ENCODE data around the gene FARP1.

The FARP1 gene

GRCh38 chr13:98370261-98370660 lies 227.4 kb downstream of the FARP1 start:
- no peak for DNase-seq

DNA sequence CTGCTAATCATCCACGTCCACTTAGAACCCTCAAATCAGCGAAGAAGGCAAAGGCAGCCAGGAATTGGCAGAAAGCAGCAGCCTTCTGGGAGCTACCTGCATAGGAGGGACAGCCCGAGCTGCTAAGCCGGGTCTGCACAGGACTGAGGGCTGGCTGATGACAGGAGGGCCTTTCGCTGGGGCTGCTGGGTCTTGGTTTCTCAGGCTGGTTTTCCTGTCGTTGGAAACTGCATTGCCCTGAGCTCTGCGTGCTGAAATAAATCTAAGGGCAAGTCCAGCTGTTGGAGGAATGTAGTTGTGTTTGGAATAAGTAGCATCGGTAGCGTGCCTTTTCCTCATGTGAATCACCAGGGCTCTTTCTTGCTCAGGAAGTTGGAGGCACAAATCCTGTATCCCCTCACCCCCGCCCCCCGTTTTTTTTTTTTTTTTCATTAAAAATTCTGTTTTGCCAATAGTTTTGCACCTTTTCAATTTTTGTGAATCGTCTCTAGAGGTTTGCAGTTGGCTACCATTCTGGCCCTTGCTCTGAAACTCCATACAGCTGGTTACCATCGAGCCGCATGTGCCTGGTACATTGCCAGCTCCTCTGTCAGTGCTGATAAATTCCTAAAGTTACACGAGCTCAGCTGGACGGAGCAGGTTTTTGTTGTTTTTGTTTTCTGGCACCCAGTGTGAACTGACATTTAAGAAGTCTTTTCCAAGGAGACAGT lies 228.1 kb downstream of the FARP1 start:
- no peak for DNase-seq

DNA sequence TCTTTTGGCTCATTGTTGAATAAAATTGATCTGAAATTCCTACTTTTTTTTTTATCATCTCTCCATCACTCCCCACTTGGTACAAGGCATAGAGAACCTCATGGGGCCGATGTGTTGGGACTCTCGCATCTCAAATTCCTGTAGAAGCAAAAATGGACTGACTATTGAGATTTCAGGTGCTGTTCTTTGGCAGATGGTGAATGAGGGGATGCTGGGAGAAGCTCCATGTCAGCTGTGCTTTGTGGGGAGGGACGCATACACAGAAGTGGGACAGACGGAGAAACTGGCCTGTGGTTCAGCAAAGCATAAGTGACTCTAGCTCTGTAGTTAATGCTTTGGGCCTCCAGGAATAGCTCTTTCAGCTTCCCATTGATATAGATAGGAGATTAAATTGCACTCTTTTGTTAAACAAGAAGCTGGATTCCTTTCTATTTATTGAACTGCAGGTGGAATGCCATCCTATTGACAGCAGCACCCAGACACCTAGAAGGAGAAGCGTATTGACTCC lies 228.7 kb downstream of the FARP1 start:
- DNase-seq = no peak

GRCh38 chr13:98372876-98373275 lies 230.0 kb downstream of the FARP1 start:
- DNase-seq = no peak

DNA sequence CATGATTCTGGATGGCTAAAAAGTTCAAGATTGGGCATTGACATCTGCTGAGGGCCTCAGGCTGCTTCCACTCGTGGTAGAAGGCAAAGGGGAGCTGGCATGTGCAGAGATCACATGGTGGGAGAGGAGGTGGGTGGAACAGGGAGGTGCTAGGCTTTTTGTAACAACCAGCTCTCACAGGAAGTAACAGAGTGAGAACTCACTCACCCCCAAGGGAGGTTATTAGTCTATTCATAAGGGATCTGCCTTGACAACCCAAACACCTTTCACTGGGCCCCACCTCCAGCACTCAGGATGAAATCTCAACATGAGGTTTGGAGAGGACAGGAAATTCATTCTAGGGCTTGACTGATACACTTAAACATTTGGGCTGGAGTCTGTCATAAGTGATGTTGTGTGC lies 231.9 kb downstream of the FARP1 start:
- no peak for DNase-seq

DNA sequence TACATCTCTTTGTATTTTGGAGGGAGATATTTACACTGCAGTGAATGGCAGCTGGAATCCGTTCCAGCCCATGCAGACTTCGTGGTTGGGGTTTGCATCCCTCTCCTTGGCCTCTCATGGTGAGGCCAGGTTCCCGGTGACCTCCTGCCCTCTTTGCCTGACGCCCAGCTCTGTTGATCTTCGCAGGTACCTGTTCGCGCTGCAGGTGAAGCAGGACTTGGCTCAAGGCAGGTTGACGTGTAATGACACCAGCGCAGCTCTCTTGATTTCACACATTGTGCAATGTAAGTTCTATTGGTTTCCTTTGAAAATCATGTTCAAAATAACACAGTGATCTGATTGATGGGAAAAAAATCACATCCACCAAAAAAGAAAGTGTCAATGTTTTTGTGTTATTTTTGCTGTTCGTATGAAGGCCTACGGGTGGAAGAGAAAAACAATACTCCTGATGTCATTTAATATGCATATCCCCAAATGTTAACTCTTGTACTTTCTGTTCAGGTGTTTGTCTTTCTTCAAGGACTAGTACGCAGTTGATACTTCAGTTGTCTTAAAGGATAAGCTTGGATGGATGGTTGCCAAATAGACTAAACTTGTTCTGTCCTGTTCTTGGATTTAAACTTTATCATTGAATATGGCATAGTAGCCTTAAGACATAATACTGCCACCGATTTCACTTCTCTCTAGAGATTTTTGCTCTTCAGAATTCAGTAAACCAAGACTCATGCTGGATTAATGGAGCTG lies 234.9 kb downstream of the FARP1 start:
- no peak for DNase-seq

- DNase-seq = no peak
Measured at GRCh38 chr13:98384739-98385138, 241.8 kb downstream of the FARP1 start.

- DNase-seq = no peak
Measured at GRCh38 chr13:98385606-98386005, 242.7 kb downstream of the FARP1 start.

DNA sequence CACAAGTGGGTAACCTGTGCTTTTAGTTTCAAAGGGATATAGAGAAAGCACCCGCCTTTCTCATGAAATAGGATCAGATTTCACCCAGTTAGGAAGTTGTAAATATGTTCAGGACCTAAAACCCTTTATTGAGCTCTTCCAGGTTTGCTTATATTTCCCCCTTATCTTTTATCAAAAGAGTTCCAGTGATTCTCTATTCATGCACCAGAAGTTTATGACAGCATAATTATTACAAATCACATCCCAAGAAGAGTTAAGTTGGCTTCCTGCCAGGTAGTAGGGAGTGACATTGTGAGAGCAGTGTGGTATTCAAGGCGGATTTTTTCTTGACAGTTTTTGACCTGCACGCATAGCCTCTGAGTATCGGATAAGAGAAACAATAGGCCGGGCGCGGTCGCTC lies 243.7 kb downstream of the FARP1 start:
- no peak for DNase-seq

- no peak for DNase-seq
Measured at GRCh38 chr13:98389319-98389718, 246.4 kb downstream of the FARP1 start.

DNA sequence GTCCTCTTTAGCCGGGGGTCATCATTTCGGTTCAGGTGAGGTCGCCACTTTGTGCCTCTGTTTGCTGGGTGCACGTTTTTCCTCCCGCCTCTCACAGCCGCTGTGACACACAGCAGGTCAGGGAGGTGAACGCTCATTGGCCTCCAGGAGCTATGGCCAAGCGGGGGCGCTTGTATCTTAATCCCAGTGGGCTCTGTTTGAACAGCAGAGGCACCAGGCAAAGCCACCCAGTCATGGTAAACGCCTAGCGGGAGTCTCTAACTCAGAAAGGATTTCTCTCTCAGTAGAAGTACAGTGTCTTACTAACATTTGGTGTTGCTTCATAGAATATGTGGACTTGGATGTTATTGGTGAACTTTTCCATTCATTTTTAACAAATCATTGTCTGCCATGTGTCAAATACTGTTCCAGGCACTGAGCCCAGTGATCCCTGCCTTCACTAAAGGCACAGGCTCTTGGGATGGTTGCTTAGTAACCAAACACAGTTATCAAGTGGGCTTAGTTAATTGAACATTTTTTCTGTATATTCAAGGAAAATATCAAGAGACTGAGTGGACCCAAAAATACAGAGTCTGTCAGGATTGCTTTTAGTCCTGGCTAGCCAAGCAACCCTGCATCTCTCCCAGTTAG lies 247.3 kb downstream of the FARP1 start:
- DNase-seq = no peak

GRCh38 chr13:98393873-98394272 lies 251.0 kb downstream of the FARP1 start:
- no peak for DNase-seq

DNA sequence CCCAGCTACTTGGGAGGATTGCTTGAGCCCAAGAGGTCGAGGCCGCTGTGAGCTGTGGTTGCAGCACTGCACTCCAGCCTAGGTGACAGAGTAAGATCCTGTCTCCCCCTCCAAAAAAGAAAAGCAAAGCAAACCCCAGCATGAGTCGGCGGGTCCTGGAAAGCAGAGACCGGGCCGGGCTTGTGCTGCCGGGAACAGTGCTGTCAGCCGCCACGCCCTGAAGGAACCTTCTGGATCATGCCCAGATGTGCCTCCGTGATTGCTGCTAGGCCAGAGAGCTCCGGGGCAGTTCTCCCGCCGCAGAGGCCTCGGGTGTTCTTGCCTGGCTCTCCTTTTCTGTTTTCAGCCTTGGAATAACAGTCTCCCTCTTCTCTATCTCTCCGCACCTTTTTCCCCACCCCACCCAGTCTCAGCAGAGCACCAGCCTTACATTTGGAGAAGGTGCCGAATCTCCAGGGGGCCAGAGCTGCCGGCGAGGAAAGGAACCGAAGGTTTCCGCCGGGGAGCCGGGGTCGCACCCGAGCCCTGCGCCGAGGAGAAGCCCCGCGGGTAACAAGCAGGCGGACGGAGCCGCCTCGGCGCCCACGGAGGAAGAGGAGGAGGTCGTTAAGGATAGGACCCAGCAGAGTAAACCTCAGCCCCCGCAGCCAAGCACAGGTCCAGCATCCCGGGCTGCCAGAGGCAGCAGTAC lies 252.1 kb downstream of the FARP1 start:
- no peak for DNase-seq

DNA sequence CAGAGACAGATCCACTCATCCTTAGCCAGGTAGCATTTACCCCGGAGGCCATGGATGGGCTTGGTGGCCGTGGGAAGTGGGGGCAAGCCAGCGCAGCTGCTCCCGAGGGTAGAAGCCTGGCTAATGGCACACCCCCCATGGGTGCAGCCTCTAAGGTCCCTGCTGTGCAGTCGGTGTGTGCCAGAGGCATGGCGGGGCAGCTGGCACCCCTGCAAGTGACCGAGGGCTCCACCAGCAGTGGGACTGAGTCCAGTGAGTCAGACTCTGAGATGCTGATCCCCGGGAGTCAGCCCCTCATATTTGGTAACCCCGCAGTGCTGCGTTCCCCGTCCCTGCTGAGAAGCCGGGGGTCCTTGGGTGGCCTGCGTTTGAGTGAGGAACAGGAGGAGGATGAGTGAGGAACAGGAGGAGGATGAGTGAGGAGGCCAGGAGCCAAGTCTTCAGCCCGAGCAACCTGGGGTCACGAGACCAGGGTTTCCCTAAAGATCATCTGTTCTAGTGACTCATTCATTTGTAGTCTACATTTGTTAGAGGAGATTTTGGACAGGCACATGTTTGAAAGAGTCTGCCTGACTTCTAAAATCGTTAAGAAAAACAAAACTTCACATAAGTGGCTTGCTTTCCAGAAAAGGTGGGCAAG lies 253.3 kb downstream of the FARP1 start:
- no peak for DNase-seq

GRCh38 chr13:98397221-98397620 lies 254.3 kb downstream of the FARP1 start:
- DNase-seq = no peak

- no peak for DNase-seq
Measured at GRCh38 chr13:98397861-98398260, 255.0 kb downstream of the FARP1 start.

GRCh38 chr13:98398581-98398980 lies 255.7 kb downstream of the FARP1 start:
- DNase-seq = no peak

- DNase-seq = no peak
Measured at GRCh38 chr13:98399756-98400155, 256.9 kb downstream of the FARP1 start.

DNA sequence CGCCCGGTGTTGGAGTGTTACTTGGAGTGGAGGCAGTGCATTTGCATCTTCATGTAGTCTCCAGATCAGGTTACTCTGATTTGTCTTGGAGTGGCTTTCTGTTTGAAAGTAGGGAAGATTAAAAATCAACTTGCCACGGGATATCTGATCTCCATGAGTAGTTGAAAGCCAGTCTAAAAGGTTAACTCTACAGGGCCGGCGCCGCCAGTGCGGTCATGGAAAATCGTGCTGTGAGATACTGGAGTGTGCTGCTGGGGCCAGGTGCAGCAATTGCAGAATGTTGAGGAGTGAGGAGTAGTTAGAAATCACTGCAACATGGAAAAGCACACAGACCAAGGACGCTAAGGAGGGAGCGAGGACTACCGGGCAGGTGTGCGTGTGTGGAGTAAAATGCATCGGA lies 259.0 kb downstream of the FARP1 start:
- DNase-seq = no peak

DNA sequence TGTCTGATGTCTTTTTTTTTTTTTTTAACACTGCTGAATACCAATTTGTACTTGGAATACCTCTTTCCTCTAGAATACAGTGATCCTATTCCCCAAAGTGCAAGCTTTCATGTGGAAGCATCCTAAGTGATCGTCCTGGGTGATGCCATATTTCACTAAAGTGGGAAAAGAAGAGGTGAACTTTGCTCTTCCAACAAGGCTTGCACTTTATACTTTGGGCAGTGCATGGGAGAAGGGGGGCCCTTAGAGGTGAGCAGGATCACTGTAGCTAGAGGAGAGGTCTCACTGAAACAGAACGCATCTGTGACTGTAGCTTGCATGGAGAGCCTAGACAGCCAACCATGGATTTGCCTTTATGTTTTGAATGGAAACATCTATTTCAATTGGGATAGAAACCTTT lies 260.2 kb downstream of the FARP1 start:
- DNase-seq = no peak

- no peak for DNase-seq
Measured at GRCh38 chr13:98405107-98405571, 262.2 kb downstream of the FARP1 start.

DNA sequence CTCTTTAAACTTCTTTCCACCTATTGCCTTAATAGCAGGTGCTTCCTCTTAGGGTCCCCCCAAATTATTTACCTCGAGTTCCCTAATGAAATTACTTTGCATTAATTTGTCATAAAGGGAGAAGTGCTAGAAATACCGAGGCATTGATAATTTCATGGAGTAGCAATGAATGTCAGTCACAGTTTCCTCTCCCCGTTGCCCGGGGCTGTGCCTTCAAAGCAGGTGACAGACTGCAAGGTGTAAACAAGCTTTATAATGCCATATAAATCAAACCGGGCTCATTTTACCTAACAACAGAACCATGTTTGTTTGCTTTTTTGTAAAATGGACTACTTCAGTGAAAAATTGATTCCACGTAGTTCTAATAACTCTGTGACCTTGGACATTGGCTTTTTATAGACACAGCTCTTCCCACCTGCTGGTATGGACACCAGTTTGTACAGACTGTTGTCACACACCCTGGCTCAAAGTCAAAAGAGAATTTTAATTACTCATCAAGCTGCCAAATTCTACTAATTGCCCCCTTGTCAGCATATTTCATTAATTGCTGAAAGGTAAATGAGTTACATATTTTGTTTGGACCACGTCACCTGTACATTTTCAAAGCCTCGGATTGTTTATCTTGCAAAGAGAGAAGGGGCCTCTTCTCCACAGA lies 262.9 kb downstream of the FARP1 start:
- DNase-seq = no peak

Measured in activated T-cell treated with anti-CD3 and anti-CD28 coated beads, Interleukin-2, amount 50 U/mL, for 48 hours (primary cell).